Measurements from ENCODE around the gene CPNE7.

- no peak for TF ChIP-seq POLR2A (IDR thresholded peaks at IDR 0.05; ENCODE audit: low read depth, low read length)
- TF ChIP-seq CTCF (conservative IDR thresholded peaks at IDR 0.05; ENCODE audit: low read depth, low read length): no peak
- TF ChIP-seq SMC3 (IDR thresholded peaks at IDR 0.05; ENCODE audit: low read depth, low read length): no peak
- no peak for TF ChIP-seq RAD21 (IDR thresholded peaks at IDR 0.05; ENCODE audit: low read length)
Measured at GRCh38 chr16:89629827-89630610, 54.5 kb downstream of the CPNE7 start.
